CD4-positive, alpha-beta T cell treated with Interferon gamma for 1 hour (primary cell): ENCODE results near the gene MAGEB2.
"Not testable (repeated sequence)": the region's sequence is repeated elsewhere in the genome, so short reads cannot be mapped to it uniquely, and the experiment has no call there.

Experiments
- DNase-seq: peaks from one replicate; pipeline ENCODE4 v3.0.0-alpha.2; 2020

Gene MAGEB2

GRCh38 chrX:30215357-30215843 lies at the start of gene MAGEB2:
MAGEB2 (plus strand) TSS chrX:30215563; CDS start chrX:30218581, 3,018 bp downstream.
- no peak for DNase-seq

- no peak for DNase-seq
Measured at GRCh38 chrX:30170900-30171299, 44.5 kb upstream of the MAGEB2 start.

- no peak for DNase-seq
Measured at GRCh38 chrX:30181353-30181752, 34.0 kb upstream of the MAGEB2 start.

- no peak for DNase-seq
Measured at GRCh38 chrX:30183554-30183953, 31.8 kb upstream of the MAGEB2 start.

GRCh38 chrX:30190426-30190825 lies 24.9 kb upstream of the MAGEB2 start:
- DNase-seq, result no peak

- DNase-seq, result not testable (repeated sequence)
Measured at GRCh38 chrX:30193910-30194309, 21.5 kb upstream of the MAGEB2 start.

GRCh38 chrX:30196322-30196721 lies 19.0 kb upstream of the MAGEB2 start:
- DNase-seq, result no peak

- no peak for DNase-seq
Measured at GRCh38 chrX:30212172-30212571, 3.2 kb upstream of the MAGEB2 start.

GRCh38 chrX:30217465-30217864 lies 2.1 kb downstream of the MAGEB2 start:
- no peak for DNase-seq

GRCh38 chrX:30219372-30219771 lies 4.0 kb downstream of the MAGEB2 start:
- DNase-seq, result no peak

- DNase-seq, result no peak
Measured at GRCh38 chrX:30220661-30221060, 5.3 kb downstream of the MAGEB2 start.

GRCh38 chrX:30224536-30224935 lies 9.2 kb downstream of the MAGEB2 start:
- no peak for DNase-seq

- DNase-seq, result no peak
Measured at GRCh38 chrX:30228526-30228925, 13.2 kb downstream of the MAGEB2 start.

- no peak for DNase-seq
Measured at GRCh38 chrX:30230395-30230794, 15.0 kb downstream of the MAGEB2 start, which contains the start of gene MAGEB3. MAGEB3 (plus strand) TSS chrX:30230657; CDS start chrX:30235925, 5,268 bp downstream.

- DNase-seq, result no peak
Measured at GRCh38 chrX:30241724-30242415, 26.5 kb downstream of the MAGEB2 start, which contains the start of gene MAGEB4. MAGEB4 (plus strand) TSS chrX:30242000; CDS start chrX:30242136, 136 bp downstream.

GRCh38 chrX:30246769-30247489 lies 31.6 kb downstream of the MAGEB2 start, which contains the start of gene MAGEB1:
MAGEB1 (plus strand) TSS chrX:30247146; CDS start chrX:30250494, 3,348 bp downstream.
- no peak for DNase-seq

GRCh38 chrX:30248854-30249253 lies 33.5 kb downstream of the MAGEB2 start:
- no peak for DNase-seq

GRCh38 chrX:30253257-30253656 lies 37.9 kb downstream of the MAGEB2 start:
- no peak for DNase-seq

GRCh38 chrX:30259927-30260326 lies 44.6 kb downstream of the MAGEB2 start:
- no peak for DNase-seq

GRCh38 chrX:30261012-30261411 lies 45.6 kb downstream of the MAGEB2 start:
- no peak for DNase-seq

GRCh38 chrX:30262763-30263162 lies 47.4 kb downstream of the MAGEB2 start:
- DNase-seq, result no peak
